HepG2 (cell line): ENCODE measurements around the gene GJB2. TPM values are rescaled to one million over a fixed set of nuclear protein-coding genes. Genes with fewer than 3 reads are reported as not detected.

Experiments used
- ATAC-seq: fragments of 200-7000 bp; cut with Tn5 transposase; 3 replicates; pipeline ENCODE4 v1.9.1; 2020; ENCODE audit warnings: mild to moderate bottlenecking, moderate library complexity
- BruUV-seq: library from RNA; stranded (reverse); fragments of 400-500 nt; replicated peaks from 2 replicates; lab custom pipeline; 2021; lab: Mats Ljungman, UMichigan
- CTCF ChIA-PET: fragments of 300-600 bp; formaldehyde crosslinking; extraction: SDS; loops from one replicate; lab custom pipeline; 2021; ENCODE audit warnings: low total read pairs, inconsistent platforms, low intra/inter-chr PET ratio; lab: Yijun Ruan, JAX
- POLR2A ChIA-PET: fragments of 350-600 bp; sonication (Branson Sonifier 250); formaldehyde crosslinking; loops from one replicate; lab custom pipeline; 2020; ENCODE audit warnings: antibody characterized with exemption, inconsistent platforms; lab: Yijun Ruan, JAX
- DNase-seq: peaks from one replicate; pipeline ENCODE4 v3.0.0-alpha.2; 2015; ENCODE audit warnings: low spot score
- FAIRE-seq: peaks from 3 replicates; lab custom pipeline; 2011; peaks lifted over from hg19 to GRCh38; lab: Jason Lieb, UNC
- H2AFZ ChIP-seq: one replicate; pipeline ENCODE4 v1.6.1; 2011; ENCODE audit warnings: low read length, inconsistent platforms
- H3K27ac ChIP-seq: fragments of 300-600 bp; 3 replicates; pipeline ENCODE4 v1.8.0; 2011; ENCODE audit warnings: mixed run types, mild to moderate bottlenecking, mixed read lengths, low read length, inconsistent platforms; ENCODE audit not compliant: insufficient read depth; ENCODE audit errors: extremely low read length
- H3K27me3 ChIP-seq, 2 experiments: fragments of 200-600 bp in 1 of 2; 2 replicates in 1 of 2; 3 replicates in 1 of 2; pipeline versions ENCODE4 v1.6.0 to v1.8.0; 2011; ENCODE audit warnings: low read length in 2 of 2, mild to moderate bottlenecking in 2 of 2, moderate library complexity in 2 of 2, inconsistent platforms in 1 of 2; ENCODE audit not compliant: insufficient read depth in 2 of 2, control insufficient read depth in 1 of 2
- H3K36me3 ChIP-seq, 2 experiments: fragments of 200-600 bp in 1 of 2; replicated peaks in 1 of 2; 2 replicates in 1 of 2; 3 replicates in 1 of 2; pipeline versions ENCODE4 v1.5.1 to v1.8.0; 2011; ENCODE audit warnings: low read length in 2 of 2, inconsistent platforms in 1 of 2; ENCODE audit not compliant: insufficient read depth in 2 of 2, control insufficient read depth in 1 of 2
- H3K4me1 ChIP-seq: 2 replicates; pipeline ENCODE4 v1.5.1; 2012; ENCODE audit warnings: low read length, inconsistent platforms; ENCODE audit not compliant: insufficient read depth
- H3K4me2 ChIP-seq: 2 replicates; pipeline ENCODE4 v1.6.0; 2011; ENCODE audit warnings: low read depth, low read length, inconsistent platforms
- H3K4me3 ChIP-seq, 3 experiments: fragments of 200-600 bp in 1 of 3; sonication (generic), shearing (Covaris generic) in 1 of 3; replicated peaks in 1 of 3; 2 replicates each; pipeline ENCODE4 v1.5.1; 2011 to 2016; ENCODE audit warnings: low read length in 3 of 3, inconsistent platforms in 2 of 3, low read depth in 2 of 3, mild to moderate bottlenecking in 2 of 3, control low read depth in 1 of 3, mixed read lengths in 1 of 3; ENCODE audit not compliant: insufficient read depth in 1 of 3
- H3K79me2 ChIP-seq: one replicate; pipeline ENCODE4 v1.6.1; 2011; ENCODE audit warnings: low read length, inconsistent platforms; ENCODE audit not compliant: insufficient read depth
- H3K9ac ChIP-seq: 2 replicates; pipeline ENCODE4 v1.6.0; 2011; ENCODE audit warnings: mild to moderate bottlenecking, low read depth, low read length, inconsistent platforms; ENCODE audit not compliant: insufficient read depth
- H3K9me3 ChIP-seq: 2 replicates; pipeline ENCODE4 v1.5.1; 2012; ENCODE audit warnings: mild to moderate bottlenecking, low read length
- H4K20me1 ChIP-seq: 2 replicates; pipeline ENCODE4 v1.6.0; 2011; ENCODE audit warnings: inconsistent platforms, mild to moderate bottlenecking, low read length, moderate library complexity; ENCODE audit not compliant: insufficient read depth
- NCOA2 ChIP-seq: sonication (generic); formaldehyde crosslinking; IDR thresholded peaks from 2 replicates; pipeline ENCODE4 v1.8.0; 2022; ENCODE audit warnings: inconsistent platforms
- REXO4 ChIP-seq: sonication (generic); formaldehyde crosslinking; IDR thresholded peaks from 2 replicates; pipeline ENCODE4 v1.8.0; 2022; ENCODE audit warnings: missing genetic modification reagents, mild to moderate bottlenecking, borderline replicate concordance
- ZEB1 ChIP-seq: IDR thresholded peaks from 2 replicates; pipeline ENCODE4 v1.6.1; 2012; ENCODE audit warnings: mild to moderate bottlenecking, low read depth, inconsistent platforms; ENCODE audit not compliant: insufficient replicate concordance
- ZNF510 ChIP-seq: sonication (generic); formaldehyde crosslinking; IDR thresholded peaks from 2 replicates; pipeline ENCODE4 v1.4.0; 2020; ENCODE audit warnings: low read depth, mild to moderate bottlenecking, missing genetic modification reagents
- ZNF883 ChIP-seq: sonication (generic); formaldehyde crosslinking; IDR thresholded peaks from 2 replicates; pipeline ENCODE4 v1.5.1; 2020; ENCODE audit warnings: mild to moderate bottlenecking, missing genetic modification reagents; ENCODE audit errors: not compliant biosample characterization
- ZSCAN29 ChIP-seq: sonication (generic); formaldehyde crosslinking; conservative IDR thresholded peaks from 2 replicates; pipeline ENCODE4 v1.4.0; 2020; ENCODE audit warnings: mild to moderate bottlenecking, missing genetic modification reagents
- ZZZ3 ChIP-seq: sonication (generic); formaldehyde crosslinking; IDR thresholded peaks from 2 replicates; pipeline ENCODE4 v1.4.0; 2020; ENCODE audit warnings: missing genetic modification reagents, mild to moderate bottlenecking, borderline replicate concordance
- WGBS: methylation state at CpG from one replicate; pipeline ENCODE4 v1.1.6; 2017; ENCODE audit warnings: low lambda C conversion rate; 5-methylcytosine and 5-hydroxymethylcytosine counted together
- in situ Hi-C: cut with HindIII; loops from 2 replicates; pipeline ENCODE4 v1.10.0; 2017; ENCODE audit warnings: low pct_unique_long_range_greater_than_20kb; ENCODE audit not compliant: extremely low pct_ligation_motif_present
- intact Hi-C: fragments of 100-400 bp; cut with micrococcal nuclease; formaldehyde crosslinking; loops from one replicate; pipeline ENCODE4 v1.10.0; 2022; ENCODE audit not compliant: unreplicated experiment
- polyA plus RNA-seq, 8 experiments: library from polyadenylated mRNA; depleted of rRNA in 3 of 8; stranded (reverse) in 7 of 8; unstranded in 1 of 8; fragments of >200 nt; fragmentation: Illumina TruSeq in 4 of 8; extraction: Trizol in 4 of 8; gene quantifications; 2 replicates each; pipeline versions ENCODE4 v1.2.1 to v1.2.3, GENCODE V29; 2011 to 2016; ENCODE audit warnings: low read depth in 4 of 8, missing spikeins in 1 of 8, mixed read lengths in 1 of 8; ENCODE audit not compliant: insufficient read depth in 1 of 8
- total RNA-seq, 5 experiments: library from RNA; depleted of rRNA; stranded (reverse); fragments of >200 nt; fragmentation: Illumina TruSeq; extraction: Trizol; gene quantifications; 2 replicates each; pipeline ENCODE4 v1.2.3, GENCODE V29; 2016; ENCODE audit warnings: low read depth in 1 of 5
- TF ChIP-seq, protein P1 (sequence below), 2 experiments: sonication (generic) in 1 of 2; formaldehyde crosslinking in 1 of 2; IDR thresholded peaks; 2 replicates each; pipeline versions ENCODE4 v1.4.0 to v1.6.1; 2016 to 2020; ENCODE audit warnings: borderline replicate concordance in 1 of 2, low read depth in 1 of 2, mild to moderate bottlenecking in 1 of 2, missing genetic modification reagents in 1 of 2
- TF ChIP-seq, protein P2 (sequence below): sonication (generic); formaldehyde crosslinking; conservative IDR thresholded peaks from 2 replicates; pipeline ENCODE4 v1.8.1; 2023; ENCODE audit warnings: missing genetic modification reagents
- TF ChIP-seq, protein P3 (sequence below): sonication (generic); formaldehyde crosslinking; IDR thresholded peaks from 2 replicates; pipeline ENCODE4 v1.5.1; 2020; ENCODE audit warnings: mild to moderate bottlenecking, missing genetic modification reagents, moderate library complexity
- TF ChIP-seq, protein P4 (sequence below): IDR thresholded peaks from 2 replicates; pipeline ENCODE4 v1.6.1; 2016; ENCODE audit warnings: missing compliant biosample characterization, missing genetic modification reagents, borderline replicate concordance
- TF ChIP-seq, protein P5 (sequence below): sonication (generic); formaldehyde crosslinking; IDR thresholded peaks from 2 replicates; pipeline ENCODE4 v1.5.0; 2020; ENCODE audit warnings: mild to moderate bottlenecking, low read depth, missing genetic modification reagents, borderline replicate concordance

GJB2 gene
- total and polyA plus RNA-seq, 2 of the 13 experiments (the other 11 are each of a cell fraction or from before 2014, with no cell fraction given), result 0.15 to 0.18 TPM

DNA sequence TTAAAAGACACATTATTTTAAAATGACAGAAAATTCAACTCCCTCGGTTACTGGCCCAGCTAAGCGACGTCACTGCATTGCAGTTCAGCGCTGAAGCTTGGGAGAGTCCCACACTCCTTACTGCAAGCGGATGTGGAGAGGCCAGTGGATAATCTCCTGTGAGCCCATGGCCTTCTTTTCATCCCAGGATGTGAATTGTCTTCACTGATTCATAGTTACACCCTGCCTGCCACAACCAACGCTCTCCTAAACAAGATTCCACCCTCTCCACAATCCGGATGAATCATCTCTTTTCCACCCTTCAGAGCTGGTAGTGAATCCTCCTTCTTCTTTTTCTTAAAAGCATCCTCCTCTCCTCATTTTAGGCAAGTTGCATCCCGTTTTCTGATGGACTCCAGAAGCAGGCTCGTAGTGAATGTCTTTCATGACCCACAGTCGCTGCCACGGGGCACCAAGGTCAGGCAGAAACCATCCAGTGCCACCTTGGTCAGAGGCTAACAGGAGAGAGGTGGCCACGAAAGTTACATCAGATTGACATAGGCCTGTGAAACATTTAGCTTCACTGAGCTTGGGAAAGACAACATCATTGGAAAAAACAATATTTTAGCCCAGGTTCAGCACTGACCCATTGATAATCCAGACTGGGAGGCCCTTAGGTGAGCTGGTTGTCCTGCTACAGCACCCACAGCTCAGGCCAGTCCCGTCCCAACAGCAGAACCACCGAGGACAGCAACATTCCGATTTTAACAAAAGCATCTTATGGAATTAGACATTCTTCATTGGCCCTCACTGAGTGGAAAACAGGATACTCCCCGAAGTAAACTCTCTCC is 2.0 kb downstream of the GJB2 start (continued):
- TF ChIP-seq, protein P1, sequence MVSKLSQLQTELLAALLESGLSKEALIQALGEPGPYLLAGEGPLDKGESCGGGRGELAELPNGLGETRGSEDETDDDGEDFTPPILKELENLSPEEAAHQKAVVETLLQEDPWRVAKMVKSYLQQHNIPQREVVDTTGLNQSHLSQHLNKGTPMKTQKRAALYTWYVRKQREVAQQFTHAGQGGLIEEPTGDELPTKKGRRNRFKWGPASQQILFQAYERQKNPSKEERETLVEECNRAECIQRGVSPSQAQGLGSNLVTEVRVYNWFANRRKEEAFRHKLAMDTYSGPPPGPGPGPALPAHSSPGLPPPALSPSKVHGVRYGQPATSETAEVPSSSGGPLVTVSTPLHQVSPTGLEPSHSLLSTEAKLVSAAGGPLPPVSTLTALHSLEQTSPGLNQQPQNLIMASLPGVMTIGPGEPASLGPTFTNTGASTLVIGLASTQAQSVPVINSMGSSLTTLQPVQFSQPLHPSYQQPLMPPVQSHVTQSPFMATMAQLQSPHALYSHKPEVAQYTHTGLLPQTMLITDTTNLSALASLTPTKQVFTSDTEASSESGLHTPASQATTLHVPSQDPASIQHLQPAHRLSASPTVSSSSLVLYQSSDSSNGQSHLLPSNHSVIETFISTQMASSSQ (IDR thresholded peaks at IDR 0.05; ENCODE audit: low read depth), result no peak
- TF ChIP-seq, protein P1 (CRISPR knock-in tag; IDR thresholded peaks at IDR 0.05; ENCODE audit: borderline replicate concordance), result no peak
- no peak for TF ChIP-seq ZEB1
- TF ChIP-seq ZNF510, result no peak

DNA sequence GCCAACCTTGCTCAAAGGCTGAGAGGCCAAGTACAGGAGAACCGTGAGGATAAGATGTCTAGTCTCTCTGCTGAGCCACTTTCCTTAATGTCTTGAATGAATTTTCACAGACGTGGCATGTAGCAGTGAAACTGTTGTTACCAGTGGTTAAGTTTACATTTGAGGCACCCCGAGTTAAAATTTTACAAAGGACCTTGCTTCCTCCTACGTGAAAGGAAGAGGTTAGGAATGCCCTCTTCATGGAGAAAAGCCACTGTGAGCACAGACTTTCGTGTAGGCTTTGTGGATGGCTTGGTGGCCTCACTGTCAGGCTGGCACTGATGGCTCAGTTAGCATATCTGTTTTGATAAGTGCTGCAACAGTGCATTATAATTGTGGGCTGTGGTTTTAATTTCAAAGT is 2.7 kb downstream of the GJB2 start:
- Histone ChIP-seq H3K4me1 (peaks cover 35% of the 10 kb centered on the region), H3K36me3 (no peaks in the 10 kb centered on the region), H3K27me3 (peaks cover 5 to 63% of the 10 kb centered on the region in 2 experiments), H3K9me3 (no peaks in the 10 kb centered on the region), H3K4me3 (0 out of 6 replicates have a peak overlapping the region, but pooled peaks of 1 of the 3 experiments have one; percentile 5), H3K9ac (no peak overlapping the region), H3K27ac (no peak overlapping the region), H4K20me1 (no peaks in the 10 kb centered on the region), H3K4me2 (peak overlapping the region; percentile 60), H2AFZ (no peak overlapping the region), H3K79me2 (no peaks in the 10 kb centered on the region)
- 3% methylated on average over 5 of the region's 5 CpGs for WGBS
- ATAC-seq (peak; percentile 15), DNase-seq (no peak), FAIRE-seq (no peak)
- no TSS peak for BruUV-seq
- ChIA-PET POLR2A (no interaction called here), CTCF (no interaction called here)
- in situ Hi-C loops, result loop anchor here (10.0 kb wide), 1 partner anchor 105 kb away; no protein-coding TSS in a partner anchor
- intact Hi-C loops, result no loop called here
- TF ChIP-seq, protein P2, sequence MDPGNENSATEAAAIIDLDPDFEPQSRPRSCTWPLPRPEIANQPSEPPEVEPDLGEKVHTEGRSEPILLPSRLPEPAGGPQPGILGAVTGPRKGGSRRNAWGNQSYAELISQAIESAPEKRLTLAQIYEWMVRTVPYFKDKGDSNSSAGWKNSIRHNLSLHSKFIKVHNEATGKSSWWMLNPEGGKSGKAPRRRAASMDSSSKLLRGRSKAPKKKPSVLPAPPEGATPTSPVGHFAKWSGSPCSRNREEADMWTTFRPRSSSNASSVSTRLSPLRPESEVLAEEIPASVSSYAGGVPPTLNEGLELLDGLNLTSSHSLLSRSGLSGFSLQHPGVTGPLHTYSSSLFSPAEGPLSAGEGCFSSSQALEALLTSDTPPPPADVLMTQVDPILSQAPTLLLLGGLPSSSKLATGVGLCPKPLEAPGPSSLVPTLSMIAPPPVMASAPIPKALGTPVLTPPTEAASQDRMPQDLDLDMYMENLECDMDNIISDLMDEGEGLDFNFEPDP (CRISPR knock-in tag), result no peak
- TF ChIP-seq REXO4 (CRISPR knock-in tag) (no peak), ZNF883 (CRISPR knock-in tag) (no peak), ZZZ3 (CRISPR knock-in tag) (no peak), ZSCAN29 (CRISPR knock-in tag) (no peak), NCOA2 (no peak)
- TF ChIP-seq, protein P3, sequence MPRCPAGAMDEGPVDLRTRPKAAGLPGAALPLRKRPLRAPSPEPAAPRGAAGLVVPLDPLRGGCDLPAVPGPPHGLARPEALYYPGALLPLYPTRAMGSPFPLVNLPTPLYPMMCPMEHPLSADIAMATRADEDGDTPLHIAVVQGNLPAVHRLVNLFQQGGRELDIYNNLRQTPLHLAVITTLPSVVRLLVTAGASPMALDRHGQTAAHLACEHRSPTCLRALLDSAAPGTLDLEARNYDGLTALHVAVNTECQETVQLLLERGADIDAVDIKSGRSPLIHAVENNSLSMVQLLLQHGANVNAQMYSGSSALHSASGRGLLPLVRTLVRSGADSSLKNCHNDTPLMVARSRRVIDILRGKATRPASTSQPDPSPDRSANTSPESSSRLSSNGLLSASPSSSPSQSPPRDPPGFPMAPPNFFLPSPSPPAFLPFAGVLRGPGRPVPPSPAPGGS (CRISPR knock-in tag), result no peak
- TF ChIP-seq, protein P4, sequence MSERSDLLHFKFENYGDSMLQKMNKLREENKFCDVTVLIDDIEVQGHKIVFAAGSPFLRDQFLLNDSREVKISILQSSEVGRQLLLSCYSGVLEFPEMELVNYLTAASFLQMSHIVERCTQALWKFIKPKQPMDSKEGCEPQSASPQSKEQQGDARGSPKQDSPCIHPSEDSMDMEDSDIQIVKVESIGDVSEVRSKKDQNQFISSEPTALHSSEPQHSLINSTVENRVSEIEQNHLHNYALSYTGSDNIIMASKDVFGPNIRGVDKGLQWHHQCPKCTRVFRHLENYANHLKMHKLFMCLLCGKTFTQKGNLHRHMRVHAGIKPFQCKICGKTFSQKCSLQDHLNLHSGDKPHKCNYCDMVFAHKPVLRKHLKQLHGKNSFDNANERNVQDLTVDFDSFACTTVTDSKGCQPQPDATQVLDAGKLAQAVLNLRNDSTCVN (CRISPR knock-in tag), result no peak
- TF ChIP-seq, protein P5, sequence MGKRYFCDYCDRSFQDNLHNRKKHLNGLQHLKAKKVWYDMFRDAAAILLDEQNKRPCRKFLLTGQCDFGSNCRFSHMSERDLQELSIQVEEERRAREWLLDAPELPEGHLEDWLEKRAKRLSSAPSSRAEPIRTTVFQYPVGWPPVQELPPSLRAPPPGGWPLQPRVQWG, result no peak
